ENCODE results near the gene PEX6. TPM values are rescaled to one million over a fixed set of nuclear protein-coding genes. Genes with fewer than 3 reads are reported as not detected.
A peak's percentile ranks its signal among the peaks of the same experiment; 100 is the strongest.

The PEX6 gene
- total and polyA plus RNA-seq, 2 of the 13 experiments (the other 11 are each of a cell fraction or from before 2014, with no cell fraction given): 5.1 to 6.7 TPM

DNA sequence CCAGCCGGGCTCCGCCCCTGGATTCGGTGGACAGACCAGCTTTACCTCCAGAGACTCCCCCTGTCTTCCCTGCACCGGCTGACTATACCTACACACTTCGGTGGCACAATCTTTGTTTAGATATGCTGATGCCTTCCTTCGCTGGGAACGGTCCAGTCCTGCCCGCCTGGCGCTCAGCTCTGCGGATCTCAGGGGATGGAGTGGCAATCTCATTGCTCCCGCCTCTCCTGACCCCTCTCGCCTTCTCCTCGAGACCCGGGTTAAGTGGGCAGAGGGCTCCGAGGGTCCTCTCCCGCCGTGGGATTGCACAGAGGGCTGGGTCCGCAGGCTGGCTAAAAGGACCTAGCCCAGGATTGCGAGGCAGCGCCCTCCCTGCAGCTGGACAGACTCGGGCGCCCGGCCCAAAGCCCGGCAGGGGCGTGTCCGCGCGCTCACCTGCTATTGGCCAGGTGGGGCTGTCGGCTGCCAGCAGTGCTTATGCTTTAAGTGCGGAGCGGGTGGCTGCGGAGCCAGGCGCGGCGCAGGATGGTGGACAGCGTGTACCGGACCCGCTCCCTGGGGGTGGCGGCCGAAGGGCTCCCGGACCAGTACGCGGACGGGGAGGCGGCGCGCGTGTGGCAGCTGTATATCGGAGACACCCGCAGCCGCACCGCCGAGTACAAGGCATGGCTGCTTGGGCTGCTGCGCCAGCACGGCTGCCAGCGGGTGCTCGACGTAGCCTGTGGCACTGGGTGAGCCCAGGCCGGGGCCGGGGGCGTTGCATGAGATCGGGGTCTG lies 18.6 kb downstream of the PEX6 start, which contains the start of gene GNMT (continued):
- TF ChIP-seq, protein P1, sequence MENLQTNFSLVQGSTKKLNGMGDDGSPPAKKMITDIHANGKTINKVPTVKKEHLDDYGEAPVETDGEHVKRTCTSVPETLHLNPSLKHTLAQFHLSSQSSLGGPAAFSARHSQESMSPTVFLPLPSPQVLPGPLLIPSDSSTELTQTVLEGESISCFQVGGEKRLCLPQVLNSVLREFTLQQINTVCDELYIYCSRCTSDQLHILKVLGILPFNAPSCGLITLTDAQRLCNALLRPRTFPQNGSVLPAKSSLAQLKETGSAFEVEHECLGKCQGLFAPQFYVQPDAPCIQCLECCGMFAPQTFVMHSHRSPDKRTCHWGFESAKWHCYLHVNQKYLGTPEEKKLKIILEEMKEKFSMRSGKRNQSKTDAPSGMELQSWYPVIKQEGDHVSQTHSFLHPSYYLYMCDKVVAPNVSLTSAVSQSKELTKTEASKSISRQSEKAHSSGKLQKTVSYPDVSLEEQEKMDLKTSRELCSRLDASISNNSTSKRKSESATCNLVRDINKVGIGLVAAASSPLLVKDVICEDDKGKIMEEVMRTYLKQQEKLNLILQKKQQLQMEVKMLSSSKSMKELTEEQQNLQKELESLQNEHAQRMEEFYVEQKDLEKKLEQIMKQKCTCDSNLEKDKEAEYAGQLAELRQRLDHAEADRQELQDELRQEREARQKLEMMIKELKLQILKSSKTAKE (CRISPR knock-in tag; IDR thresholded peaks at IDR 0.05; ENCODE audit: borderline replicate concordance): 0 out of 2 replicates have a peak, but pooled peaks have one; percentile 18
- peak; percentile 99 for TF ChIP-seq KLF15 (CRISPR knock-in tag; IDR thresholded peaks at IDR 0.05; ENCODE audit: borderline replicate concordance)
- TF ChIP-seq GLI4 (CRISPR knock-in tag; IDR thresholded peaks at IDR 0.05; ENCODE audit: borderline replicate concordance): 0 out of 2 replicates have a peak, but pooled peaks have one; percentile 56
- peak; percentile 84 for TF ChIP-seq KDM2A (CRISPR knock-in tag; IDR thresholded peaks at IDR 0.05; ENCODE audit: borderline replicate concordance, low read depth)
- no peak; the same call in 1 of the 2 replicates for TF ChIP-seq ZNF337 (CRISPR knock-in tag; IDR thresholded peaks at IDR 0.05; ENCODE audit: borderline replicate concordance, low read depth)
- no peak for TF ChIP-seq NFE2 (CRISPR knock-in tag; IDR thresholded peaks at IDR 0.05)
- TF ChIP-seq HDAC2 (CRISPR knock-in tag; IDR thresholded peaks at IDR 0.05): peak; percentile 56
- peak; percentile 51 for TF ChIP-seq ZFX (CRISPR knock-in tag; IDR thresholded peaks at IDR 0.05; ENCODE audit: low read depth)
- TF ChIP-seq ZNF17 (CRISPR knock-in tag; IDR thresholded peaks at IDR 0.05): no peak
- no peak for TF ChIP-seq LCORL (IDR thresholded peaks at IDR 0.05)
- TF ChIP-seq LCORL (CRISPR knock-in tag; IDR thresholded peaks at IDR 0.05): peak; percentile 89
- TF ChIP-seq GABPA (IDR thresholded peaks at IDR 0.05; ENCODE audit: low read depth, low read length): no peak
- no peak for TF ChIP-seq GABPA (CRISPR knock-in tag; IDR thresholded peaks at IDR 0.05; ENCODE audit: low read depth)
- TF ChIP-seq ZSCAN30 (CRISPR knock-in tag; IDR thresholded peaks at IDR 0.05): no peak
- TF ChIP-seq TAF1 (CRISPR knock-in tag; IDR thresholded peaks at IDR 0.05): no peak
- TF ChIP-seq, protein P2, sequence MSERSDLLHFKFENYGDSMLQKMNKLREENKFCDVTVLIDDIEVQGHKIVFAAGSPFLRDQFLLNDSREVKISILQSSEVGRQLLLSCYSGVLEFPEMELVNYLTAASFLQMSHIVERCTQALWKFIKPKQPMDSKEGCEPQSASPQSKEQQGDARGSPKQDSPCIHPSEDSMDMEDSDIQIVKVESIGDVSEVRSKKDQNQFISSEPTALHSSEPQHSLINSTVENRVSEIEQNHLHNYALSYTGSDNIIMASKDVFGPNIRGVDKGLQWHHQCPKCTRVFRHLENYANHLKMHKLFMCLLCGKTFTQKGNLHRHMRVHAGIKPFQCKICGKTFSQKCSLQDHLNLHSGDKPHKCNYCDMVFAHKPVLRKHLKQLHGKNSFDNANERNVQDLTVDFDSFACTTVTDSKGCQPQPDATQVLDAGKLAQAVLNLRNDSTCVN (CRISPR knock-in tag; IDR thresholded peaks at IDR 0.05; ENCODE audit: borderline replicate concordance): peak; percentile 46; the same call in 1 of the 2 replicates
- TF ChIP-seq RFX5 (IDR thresholded peaks at IDR 0.05; ENCODE audit: low read depth, low read length): peak; percentile 47; the same call in 1 of the 2 replicates
- peak; percentile 66; the same call in 1 of the 2 replicates for TF ChIP-seq ZNF839 (CRISPR knock-in tag; IDR thresholded peaks at IDR 0.05; ENCODE audit: borderline replicate concordance)
- no peak; the same call in 1 of the 2 replicates for TF ChIP-seq GATA4 (IDR thresholded peaks at IDR 0.05; ENCODE audit: borderline replicate concordance, low read depth)
- no peak for TF ChIP-seq FOXO1 (CRISPR knock-in tag; IDR thresholded peaks at IDR 0.05)
- TF ChIP-seq ZNF569 (CRISPR knock-in tag; IDR thresholded peaks at IDR 0.05; ENCODE audit: borderline replicate concordance): no peak
- peak; percentile 56; the same call in 1 of the 2 replicates for TF ChIP-seq ZNF225 (CRISPR knock-in tag; IDR thresholded peaks at IDR 0.05)
- TF ChIP-seq ATF7 (IDR thresholded peaks at IDR 0.05): no peak
- no peak for TF ChIP-seq ATF7 (CRISPR knock-in tag; IDR thresholded peaks at IDR 0.05)
- TF ChIP-seq ZFP36L1 (CRISPR knock-in tag; IDR thresholded peaks at IDR 0.05): no peak

All from HepG2 (cell line).